Stromal cell of bone marrow (primary cell): Measurements from ENCODE around the gene MRPS22.
"Not testable (repeated sequence)": the region's sequence is repeated elsewhere in the genome, so short reads cannot be mapped to it uniquely, and the experiment has no call there.

Experiments used
- DNase-seq: peaks from one replicate; pipeline ENCODE4 v3.0.0-alpha.2; 2012; ENCODE audit warnings: low read depth

Gene MRPS22

DNA sequence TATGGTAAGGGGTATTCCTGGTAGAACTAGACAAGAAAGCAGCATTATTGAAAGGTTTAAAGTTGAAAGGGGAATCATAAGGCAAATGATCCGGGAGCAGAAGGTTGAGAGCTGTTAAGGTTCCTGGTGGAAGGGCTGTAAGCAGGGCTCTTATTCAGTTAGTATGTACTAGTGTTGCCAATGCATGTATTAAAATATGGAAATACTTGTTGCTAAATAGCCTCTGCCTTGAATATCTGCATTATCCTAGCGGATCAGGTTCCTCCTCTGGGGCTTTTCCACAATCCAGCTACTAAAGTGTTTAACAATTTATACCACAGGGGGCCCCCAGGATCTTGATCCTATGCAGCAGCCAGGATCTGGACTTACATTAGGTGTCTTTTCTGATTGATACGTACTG is 52.9 kb downstream of the MRPS22 start:
- no peak for DNase-seq

DNA sequence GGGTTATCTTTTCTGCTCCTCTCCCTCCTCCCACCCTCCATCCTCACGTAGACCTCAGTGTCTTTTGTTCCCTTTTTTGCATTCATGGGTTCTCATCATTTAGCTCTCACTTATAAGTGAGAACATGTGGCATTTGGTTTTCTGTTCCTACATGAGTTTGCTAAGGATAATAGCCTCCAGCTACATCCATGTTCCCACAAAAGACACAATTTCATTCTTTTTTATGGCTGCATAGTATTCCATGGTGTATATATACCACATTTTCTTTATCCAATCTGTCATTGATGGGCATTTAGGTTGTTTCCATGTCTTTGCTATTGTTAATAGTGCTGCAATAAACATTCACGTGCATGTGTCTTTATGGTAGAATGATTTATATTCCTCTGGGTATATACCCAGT is 57.3 kb downstream of the MRPS22 start:
- DNase-seq, result not testable (repeated sequence)
